ENCODE measurements around the gene TTC34. TPM values are rescaled to one million over a fixed set of nuclear protein-coding genes. Genes with fewer than 3 reads are reported as not detected.

The TTC34 gene
- total and polyA plus RNA-seq, 3 donors from 2014 or later = 3.0 to 5.2 (median 4.1) TPM

DNA sequence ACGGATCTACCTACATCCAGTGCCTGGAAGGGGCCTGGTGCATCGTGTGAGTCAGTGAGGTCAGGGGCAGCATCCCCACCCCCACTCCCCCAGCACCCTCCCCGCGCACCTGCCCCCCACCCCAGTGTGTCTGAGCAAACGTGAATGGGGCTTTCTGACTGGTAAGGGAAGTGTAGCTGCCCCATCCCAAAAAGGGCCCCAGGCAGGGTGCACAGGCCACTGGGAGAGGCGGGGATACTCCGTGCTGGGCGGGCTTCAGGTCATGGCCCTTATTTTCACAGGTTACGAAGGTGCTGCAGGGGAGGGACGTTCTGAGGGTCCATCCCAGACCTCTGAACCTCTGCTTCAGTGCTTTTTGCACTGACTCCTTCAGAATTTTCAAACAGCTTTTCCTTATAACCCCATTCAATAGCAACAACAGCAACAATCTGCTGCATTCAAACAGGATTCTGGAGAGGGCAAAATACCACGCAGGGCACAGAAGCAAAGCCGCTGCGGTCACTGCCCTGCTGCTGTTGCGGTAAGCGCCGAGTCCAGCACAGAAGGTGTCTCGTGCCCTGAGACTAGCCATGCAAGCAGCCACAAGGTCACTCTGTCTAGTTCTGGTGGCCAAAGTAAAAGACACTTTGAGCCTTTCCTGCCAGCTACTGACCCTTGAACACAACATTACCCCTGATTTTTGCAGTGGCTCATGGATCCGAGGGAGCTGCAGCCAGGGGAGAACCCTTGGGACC lies 10.3 kb downstream of the TTC34 start:
- no peak for DNase-seq
- no peaks in the 10 kb centered on the region for H3K4me1 ChIP-seq
- TF ChIP-seq POLR2A (IDR thresholded peaks at IDR 0.05) = no peak
- TF ChIP-seq, protein P1, sequence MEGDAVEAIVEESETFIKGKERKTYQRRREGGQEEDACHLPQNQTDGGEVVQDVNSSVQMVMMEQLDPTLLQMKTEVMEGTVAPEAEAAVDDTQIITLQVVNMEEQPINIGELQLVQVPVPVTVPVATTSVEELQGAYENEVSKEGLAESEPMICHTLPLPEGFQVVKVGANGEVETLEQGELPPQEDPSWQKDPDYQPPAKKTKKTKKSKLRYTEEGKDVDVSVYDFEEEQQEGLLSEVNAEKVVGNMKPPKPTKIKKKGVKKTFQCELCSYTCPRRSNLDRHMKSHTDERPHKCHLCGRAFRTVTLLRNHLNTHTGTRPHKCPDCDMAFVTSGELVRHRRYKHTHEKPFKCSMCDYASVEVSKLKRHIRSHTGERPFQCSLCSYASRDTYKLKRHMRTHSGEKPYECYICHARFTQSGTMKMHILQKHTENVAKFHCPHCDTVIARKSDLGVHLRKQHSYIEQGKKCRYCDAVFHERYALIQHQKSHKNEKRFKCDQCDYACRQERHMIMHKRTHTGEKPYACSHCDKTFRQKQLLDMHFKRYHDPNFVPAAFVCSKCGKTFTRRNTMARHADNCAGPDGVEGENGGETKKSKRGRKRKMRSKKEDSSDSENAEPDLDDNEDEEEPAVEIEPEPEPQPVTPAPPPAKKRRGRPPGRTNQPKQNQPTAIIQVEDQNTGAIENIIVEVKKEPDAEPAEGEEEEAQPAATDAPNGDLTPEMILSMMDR (IDR thresholded peaks at IDR 0.05) = no peak
- no peaks in the 10 kb centered on the region for H3K36me3 ChIP-seq (ENCODE audit: low read depth, missing control alignments)
- no peak overlapping the region for H3K4me3 ChIP-seq
- no peaks in the 10 kb centered on the region for H3K9me3 ChIP-seq
- intact Hi-C loops (cut with DNase I; ENCODE audit: low total_unique reads) = no loop called here
- no peak overlapping the region for H3K27ac ChIP-seq
- WGBS, 2 donors = 44 to 51% methylated on average over 14 to 18 of the region's 18 CpGs
- H3K27me3 ChIP-seq = no peaks in the 10 kb centered on the region

DNA sequence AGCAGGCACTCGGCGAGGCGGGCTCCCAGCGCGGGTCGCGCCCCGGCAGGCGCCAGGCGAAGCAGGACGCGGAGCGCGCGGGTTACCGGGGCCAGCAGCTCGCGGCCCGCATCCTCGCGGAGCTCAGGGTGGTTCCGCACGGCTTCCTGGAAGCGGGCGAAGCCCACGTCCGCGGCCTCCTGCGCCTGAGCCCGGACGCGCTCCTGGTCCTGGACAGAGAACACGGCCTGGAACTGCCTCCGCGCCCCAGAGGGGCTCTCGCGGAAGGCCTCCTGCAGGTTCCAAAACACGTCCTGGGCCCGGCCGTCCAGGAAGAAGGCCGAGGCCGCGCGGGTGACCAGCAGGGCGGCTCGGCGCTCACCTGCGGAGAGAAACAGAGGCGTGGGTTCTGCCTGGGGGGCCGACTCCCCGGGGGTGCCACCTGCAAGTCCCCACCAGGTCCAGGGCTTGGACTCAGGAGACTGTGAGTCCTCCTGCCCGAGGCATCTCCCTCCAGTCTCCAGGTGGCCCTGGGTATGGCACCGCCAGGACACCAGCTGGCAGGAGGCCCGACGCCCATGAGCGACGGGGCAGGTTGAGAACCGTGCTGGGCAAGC lies 11.4 kb downstream of the TTC34 start:
- Histone ChIP-seq H3K27ac (no peak overlapping the region), H3K4me3 (peak overlapping the region in 1 of 2 donors; percentile 15), H3K9me3 (no peaks in the 10 kb centered on the region), H3K36me3 (ENCODE audit: low read depth, missing control alignments) (no peaks in the 10 kb centered on the region), H3K27me3 (no peaks in the 10 kb centered on the region), H3K4me1 (no peaks in the 10 kb centered on the region)
- intact Hi-C loops (cut with DNase I; ENCODE audit: low total_unique reads) = no loop called here
- no peak for TF ChIP-seq POLR2A (IDR thresholded peaks at IDR 0.05)
- TF ChIP-seq, protein P1 (IDR thresholded peaks at IDR 0.05) = no peak
- no peak for DNase-seq
- 19% methylated on average over 40 of the region's 58 CpGs; no CpG with 5 or more reads in 1 of the 2 donors for WGBS, 2 donors

DNA sequence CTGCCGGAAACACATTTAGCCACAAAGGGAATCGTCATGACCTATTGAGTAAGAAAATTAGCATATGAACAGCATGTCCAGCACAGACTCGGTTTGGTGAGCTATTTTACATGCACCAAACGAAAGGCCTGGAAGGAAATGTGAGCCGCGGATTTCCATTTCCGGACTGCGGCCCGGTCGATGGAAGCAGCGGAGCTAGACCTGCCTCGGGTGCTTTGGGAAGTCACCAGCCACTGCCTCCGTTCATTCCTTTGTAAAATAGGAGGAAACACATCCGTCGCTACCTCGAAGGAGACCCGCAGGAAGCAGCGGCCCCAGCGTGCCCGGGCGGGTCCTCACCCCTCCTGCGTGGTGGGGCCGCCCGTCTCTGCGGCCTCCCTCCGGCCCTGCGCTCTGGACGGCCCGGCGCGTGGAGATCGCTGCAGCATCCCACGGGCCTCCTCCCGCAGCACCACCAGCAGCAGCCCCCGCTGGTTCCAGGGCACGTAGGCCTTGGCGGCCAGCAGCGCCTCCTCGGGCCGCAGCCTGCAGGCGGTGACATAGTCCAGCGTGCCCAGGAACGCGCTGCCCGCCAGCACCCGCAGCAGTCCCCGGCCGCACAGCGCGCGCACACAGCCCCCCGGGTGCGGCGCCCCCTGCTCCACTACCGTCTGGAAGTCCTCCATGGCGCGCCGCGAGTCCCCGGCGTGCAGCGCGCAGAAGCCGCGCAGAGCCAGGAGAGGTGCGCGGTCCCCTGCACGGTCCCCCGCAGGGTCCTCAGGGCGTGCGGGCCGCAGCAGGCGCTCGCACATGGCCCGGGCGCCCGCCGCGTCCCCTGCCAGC lies 12.1 kb downstream of the TTC34 start:
- H3K27ac ChIP-seq = no peak overlapping the region
- H3K4me1 ChIP-seq = no peaks in the 10 kb centered on the region
- no peaks in the 10 kb centered on the region for H3K27me3 ChIP-seq
- DNase-seq = peak; percentile 12
- peak overlapping the region; percentile 15 to 23 for H3K4me3 ChIP-seq
- intact Hi-C loops (cut with DNase I; ENCODE audit: low total_unique reads) = no loop called here
- H3K36me3 ChIP-seq (ENCODE audit: low read depth, missing control alignments) = no peaks in the 10 kb centered on the region
- WGBS, 2 donors = 6 to 13% methylated on average over 18 to 68 of the region's 79 CpGs
- TF ChIP-seq, protein P1 (IDR thresholded peaks at IDR 0.05) = no peak
- no peak for TF ChIP-seq POLR2A (IDR thresholded peaks at IDR 0.05)
- no peaks in the 10 kb centered on the region for H3K9me3 ChIP-seq

DNA sequence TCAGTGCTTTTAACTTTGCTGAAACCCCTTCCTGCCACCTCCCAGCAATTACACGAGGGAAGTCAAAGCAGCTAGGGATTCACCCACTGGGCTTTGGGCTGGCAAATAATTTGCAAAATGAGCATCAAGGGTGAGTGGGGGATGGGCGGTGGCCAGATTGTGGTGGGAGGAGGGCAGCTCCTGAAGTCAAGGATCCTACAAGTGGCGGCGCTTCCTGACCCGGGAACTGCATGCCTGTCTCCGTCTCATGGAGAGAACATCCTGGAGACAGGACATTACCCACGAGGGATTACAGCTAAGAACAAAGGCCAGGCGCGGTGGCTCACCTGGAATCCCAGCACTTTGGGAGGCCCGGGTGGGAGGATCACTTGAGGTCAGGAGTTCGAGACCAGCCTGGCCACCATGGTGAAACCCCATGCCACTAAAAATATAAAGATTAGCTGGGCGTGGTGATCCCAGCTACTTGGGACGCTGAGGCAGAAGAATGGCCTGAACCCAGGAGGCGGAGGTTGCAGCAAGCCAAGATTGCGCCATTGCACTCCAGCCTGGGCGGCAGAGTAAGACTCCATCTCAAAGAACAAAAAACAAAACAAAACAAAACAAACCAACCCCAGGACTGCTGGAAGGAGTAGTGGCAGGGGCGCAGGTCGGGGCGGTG lies 12.9 kb downstream of the TTC34 start:
- DNase-seq = no peak
- H3K9me3 ChIP-seq = no peaks in the 10 kb centered on the region
- intact Hi-C loops (cut with DNase I; ENCODE audit: low total_unique reads) = no loop called here
- no peaks in the 10 kb centered on the region for H3K4me1 ChIP-seq
- H3K36me3 ChIP-seq (ENCODE audit: low read depth, missing control alignments) = no peaks in the 10 kb centered on the region
- TF ChIP-seq, protein P1 (IDR thresholded peaks at IDR 0.05) = no peak
- TF ChIP-seq POLR2A (IDR thresholded peaks at IDR 0.05) = no peak
- H3K4me3 ChIP-seq = no peak overlapping the region
- 39 to 57% methylated on average over 17 to 19 of the region's 19 CpGs for WGBS, 2 donors
- no peak overlapping the region for H3K27ac ChIP-seq
- no peaks in the 10 kb centered on the region for H3K27me3 ChIP-seq
